ENCODE data around the gene PIP5K1A.

Gene PIP5K1A

DNA sequence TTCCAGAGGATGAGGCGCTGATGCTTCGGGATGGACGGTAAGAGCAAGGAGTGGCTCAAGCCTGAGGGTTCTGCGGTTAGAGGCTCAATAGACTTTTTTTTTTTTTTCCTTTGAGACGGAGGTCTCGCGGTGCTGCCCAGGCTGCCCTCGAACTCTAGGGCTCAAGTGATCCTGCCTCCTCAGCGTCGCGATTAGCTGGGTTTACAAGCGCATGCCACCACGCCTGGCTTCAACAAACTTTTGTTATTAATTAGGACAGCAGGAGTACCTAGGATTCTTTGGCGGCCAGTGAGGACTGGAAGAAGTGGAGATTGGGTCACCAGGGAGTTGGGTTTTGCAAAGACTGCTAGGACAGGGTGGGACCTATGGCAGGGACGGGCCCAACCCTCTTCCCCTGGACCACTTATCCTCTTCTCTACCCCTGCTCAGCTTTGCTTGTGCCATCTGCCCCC, 31.8 kb upstream of the PIP5K1A start:
- TF ChIP-seq SIN3A (IDR thresholded peaks at IDR 0.05; ENCODE audit: borderline replicate concordance, insufficient read depth, low read length) = no peak
- TF ChIP-seq REST (IDR thresholded peaks at IDR 0.05; ENCODE audit: insufficient read depth in 1 of 2, low read depth in 2 of 2, low read length in 2 of 2) = no peak
- no peak for TF ChIP-seq POLR2AphosphoS5 (IDR thresholded peaks at IDR 0.05; ENCODE audit: low read depth, low read length)
- no peak for TF ChIP-seq TAF1 (IDR thresholded peaks at IDR 0.05; ENCODE audit: borderline replicate concordance, insufficient read depth, low read length)

DNA sequence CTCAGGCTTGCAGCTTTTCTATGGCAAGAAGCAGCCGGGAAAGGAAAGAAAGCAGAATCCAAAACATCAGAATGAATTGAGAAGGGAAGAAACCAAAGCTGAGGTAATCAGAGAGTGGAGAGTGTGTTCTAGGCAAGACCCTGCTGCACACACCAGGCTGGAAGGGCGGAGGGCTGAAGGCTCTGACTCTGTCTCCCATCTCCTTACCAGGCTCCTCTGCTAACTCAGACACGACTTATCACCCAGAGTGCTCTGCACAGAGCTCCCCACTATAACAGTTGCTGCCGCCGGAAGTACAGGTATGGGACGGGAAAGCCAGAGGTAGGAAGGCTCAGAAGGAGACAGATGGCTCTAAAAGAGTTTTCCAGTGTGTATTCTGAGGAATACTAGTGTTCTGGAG, 31.2 kb upstream of the PIP5K1A start:
- TF ChIP-seq FOXP2 (optimal IDR thresholded peaks at IDR 0.05; ENCODE audit: borderline replicate concordance, extremely low read depth, extremely low read length, insufficient read depth) (no peak), POLR2AphosphoS5 (IDR thresholded peaks at IDR 0.05; ENCODE audit: low read depth, low read length) (no peak), REST (IDR thresholded peaks at IDR 0.05; ENCODE audit: insufficient read depth in 1 of 2, low read depth in 2 of 2, low read length in 2 of 2) (no peak), TAF1 (IDR thresholded peaks at IDR 0.05; ENCODE audit: borderline replicate concordance, insufficient read depth, low read length) (no peak), SIN3A (IDR thresholded peaks at IDR 0.05; ENCODE audit: borderline replicate concordance, insufficient read depth, low read length) (no peak)

GRCh38 chr1:151171190-151171589, 27.2 kb upstream of the PIP5K1A start:
- TF ChIP-seq TAF1 (IDR thresholded peaks at IDR 0.05; ENCODE audit: borderline replicate concordance, insufficient read depth, low read length) (no peak), SIN3A (IDR thresholded peaks at IDR 0.05; ENCODE audit: borderline replicate concordance, insufficient read depth, low read length) (no peak), POLR2AphosphoS5 (IDR thresholded peaks at IDR 0.05; ENCODE audit: low read depth, low read length) (0 out of 2 replicates have a peak, but pooled peaks have one; percentile 30), REST (IDR thresholded peaks at IDR 0.05; ENCODE audit: insufficient read depth in 1 of 2, low read depth in 2 of 2, low read length in 2 of 2) (no peak)

- no peak for TF ChIP-seq POLR2AphosphoS5 (IDR thresholded peaks at IDR 0.05; ENCODE audit: low read depth, low read length)
- no peak for TF ChIP-seq FOXP2 (optimal IDR thresholded peaks at IDR 0.05; ENCODE audit: borderline replicate concordance, extremely low read depth, extremely low read length, insufficient read depth)
- TF ChIP-seq TAF1 (IDR thresholded peaks at IDR 0.05; ENCODE audit: borderline replicate concordance, insufficient read depth, low read length) = no peak
- no peak for TF ChIP-seq SIN3A (IDR thresholded peaks at IDR 0.05; ENCODE audit: borderline replicate concordance, insufficient read depth, low read length)
- no peak for TF ChIP-seq REST (IDR thresholded peaks at IDR 0.05; ENCODE audit: insufficient read depth in 1 of 2, low read depth in 2 of 2, low read length in 2 of 2)
These were observed 23.2 kb upstream of the PIP5K1A start for GRCh38 chr1:151175041-151175741.
